HUES48 (cell line): ENCODE data around the gene CPNE4.
A peak's percentile ranks its signal among the peaks of the same experiment; 100 is the strongest.

Experiments used
- H3K27ac ChIP-seq: one replicate; pipeline ENCODE4 v1.7.0; 2013; ENCODE audit warnings: low read depth, low read length, inconsistent platforms
- H3K27me3 ChIP-seq: 2 replicates; pipeline ENCODE4 v1.6.1; 2013; ENCODE audit warnings: mild to moderate bottlenecking, low read length; ENCODE audit not compliant: control insufficient read depth, insufficient read depth
- H3K36me3 ChIP-seq: 2 replicates; pipeline ENCODE4 v1.6.1; 2013; ENCODE audit warnings: low read length; ENCODE audit not compliant: control insufficient read depth, insufficient read depth
- H3K4me1 ChIP-seq: 2 replicates; pipeline ENCODE4 v1.6.1; 2013; ENCODE audit warnings: mild to moderate bottlenecking, low read length; ENCODE audit not compliant: control insufficient read depth, insufficient read depth
- H3K4me3 ChIP-seq: 2 replicates; pipeline ENCODE4 v1.5.1; 2013; ENCODE audit warnings: mild to moderate bottlenecking, low read depth, low read length
- H3K9ac ChIP-seq: 2 replicates; pipeline ENCODE4 v1.6.1; 2013; ENCODE audit warnings: mild to moderate bottlenecking, low read depth, low read length, moderate library complexity
- H3K9me3 ChIP-seq: 2 replicates; pipeline ENCODE4 v1.6.1; 2013; ENCODE audit warnings: low read length; ENCODE audit not compliant: control insufficient read depth, insufficient read depth

The CPNE4 gene

DNA sequence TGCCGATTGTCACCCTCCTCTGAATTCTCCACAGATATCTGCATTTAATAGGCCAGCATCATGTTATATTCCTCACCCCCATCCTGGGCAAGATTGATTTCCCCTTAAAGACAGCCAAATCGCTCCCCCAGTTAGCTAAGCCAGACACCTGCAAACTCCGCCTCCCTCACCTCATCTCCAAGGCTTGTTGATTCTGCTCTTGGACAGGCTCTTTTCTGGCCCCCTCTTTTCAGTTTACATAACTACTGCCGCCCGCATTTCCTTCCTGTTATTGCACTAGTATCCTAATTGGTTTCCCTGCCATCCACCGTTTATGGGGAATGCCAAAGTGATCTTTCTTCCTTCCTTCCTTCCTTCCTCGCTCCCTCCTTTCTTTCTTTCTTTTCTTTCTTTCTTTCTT lies 317.3 kb downstream of the CPNE4 start:
- Histone ChIP-seq H3K4me3 (no peak overlapping the region), H3K9me3 (no peaks in the 10 kb centered on the region), H3K4me1 (0 out of 2 replicates have a peak, but pooled peaks cover 4% of the 10 kb centered on the region), H3K9ac (no peak overlapping the region), H3K27ac (no peak overlapping the region), H3K27me3 (no peaks in the 10 kb centered on the region), H3K36me3 (no peaks in the 10 kb centered on the region)

- H3K27ac ChIP-seq, result no peak overlapping the region
- no peaks in the 10 kb centered on the region for H3K36me3 ChIP-seq
- H3K9me3 ChIP-seq, result no peaks in the 10 kb centered on the region
- H3K4me3 ChIP-seq, result no peak overlapping the region
- 0 out of 2 replicates have a peak, but pooled peaks cover 4% of the 10 kb centered on the region for H3K4me1 ChIP-seq
- no peaks in the 10 kb centered on the region for H3K27me3 ChIP-seq
- no peak overlapping the region for H3K9ac ChIP-seq
Observed at GRCh38 chr3:131716943-131717342, 317.9 kb downstream of the CPNE4 start.

GRCh38 chr3:131716007-131716406 lies 318.8 kb downstream of the CPNE4 start:
- no peaks in the 10 kb centered on the region for H3K9me3 ChIP-seq

GRCh38 chr3:131714585-131715220 lies 320.1 kb downstream of the CPNE4 start:
- Histone ChIP-seq H3K9me3 (no peaks in the 10 kb centered on the region), H3K4me1 (peaks cover 14% of the 10 kb centered on the region), H3K4me3 (no peak overlapping the region), H3K9ac (no peak overlapping the region), H3K27ac (no peak overlapping the region), H3K36me3 (no peaks in the 10 kb centered on the region), H3K27me3 (no peaks in the 10 kb centered on the region)

More at GRCh38 chr3:131716007-131716406, 318.8 kb downstream of the CPNE4 start:
- peaks cover 11% of the 10 kb centered on the region for H3K4me1 ChIP-seq
- no peak overlapping the region for H3K4me3 ChIP-seq
- H3K27ac ChIP-seq, result no peak overlapping the region
- H3K9ac ChIP-seq, result no peak overlapping the region; the same call in 1 of the 2 replicates
- H3K27me3 ChIP-seq, result no peaks in the 10 kb centered on the region
- H3K36me3 ChIP-seq, result no peaks in the 10 kb centered on the region

- Histone ChIP-seq H3K4me3 (no peak overlapping the region), H3K27ac (no peak overlapping the region), H3K9ac (no peak overlapping the region), H3K36me3 (no peaks in the 10 kb centered on the region), H3K4me1 (peaks cover 14% of the 10 kb centered on the region), H3K27me3 (no peaks in the 10 kb centered on the region), H3K9me3 (no peaks in the 10 kb centered on the region)
Observed at GRCh38 chr3:131713416-131714123, 321.2 kb downstream of the CPNE4 start.

GRCh38 chr3:131712662-131713061 lies 322.2 kb downstream of the CPNE4 start:
- H3K9me3 ChIP-seq, result no peaks in the 10 kb centered on the region
- H3K27me3 ChIP-seq, result no peaks in the 10 kb centered on the region
- H3K27ac ChIP-seq, result no peak overlapping the region
- no peak overlapping the region for H3K9ac ChIP-seq
- H3K4me1 ChIP-seq, result peaks cover 14% of the 10 kb centered on the region
- H3K36me3 ChIP-seq, result no peaks in the 10 kb centered on the region
- H3K4me3 ChIP-seq, result no peak overlapping the region

DNA sequence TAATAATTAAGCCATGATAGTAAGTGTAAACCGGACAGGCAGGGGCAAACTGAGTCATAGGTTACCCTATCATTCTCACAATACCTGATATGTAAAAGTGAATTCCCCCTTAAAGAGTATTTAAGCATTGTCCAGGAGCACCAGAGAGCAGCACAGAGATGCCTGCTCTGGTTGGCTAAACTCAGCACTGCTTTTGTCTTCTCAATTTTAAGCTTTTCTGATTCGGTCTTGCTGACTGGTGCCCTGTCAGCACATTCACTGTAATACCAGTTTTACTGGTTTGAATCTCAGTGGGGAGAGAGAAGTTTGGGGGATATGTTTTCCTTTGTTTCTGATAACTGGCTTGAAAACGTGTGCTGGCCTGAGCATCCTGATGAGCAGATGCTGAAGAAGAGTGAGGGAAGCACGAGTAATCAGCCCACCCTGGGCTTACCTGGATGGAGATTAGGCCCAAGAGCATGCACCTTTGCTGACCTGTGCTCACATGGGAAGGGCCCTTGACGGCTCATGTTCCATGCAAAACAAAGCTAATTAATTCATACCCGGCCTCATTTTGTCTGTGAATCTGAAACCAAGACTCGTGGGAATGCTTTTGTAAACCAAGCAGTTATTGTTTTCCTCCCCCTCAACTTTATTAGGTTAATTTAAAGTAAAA lies 323.6 kb downstream of the CPNE4 start:
- H3K9me3 ChIP-seq, result no peaks in the 10 kb centered on the region
- no peaks in the 10 kb centered on the region for H3K27me3 ChIP-seq
- H3K27ac ChIP-seq, result peak overlapping the region; percentile 12
- H3K4me3 ChIP-seq, result no peak overlapping the region
- no peaks in the 10 kb centered on the region for H3K36me3 ChIP-seq
- no peak overlapping the region for H3K9ac ChIP-seq
- peaks cover 12% of the 10 kb centered on the region for H3K4me1 ChIP-seq

GRCh38 chr3:131708241-131708640 lies 326.6 kb downstream of the CPNE4 start:
- Histone ChIP-seq H3K4me1 (peaks cover 26% of the 10 kb centered on the region), H3K4me3 (no peak overlapping the region), H3K9ac (no peak overlapping the region), H3K9me3 (no peaks in the 10 kb centered on the region), H3K36me3 (no peaks in the 10 kb centered on the region), H3K27me3 (no peaks in the 10 kb centered on the region), H3K27ac (no peak overlapping the region)

GRCh38 chr3:131705558-131706051 lies 329.2 kb downstream of the CPNE4 start:
- peak overlapping the region; percentile 13; the same call in 1 of the 2 replicates for H3K9ac ChIP-seq
- no peaks in the 10 kb centered on the region for H3K36me3 ChIP-seq
- H3K27ac ChIP-seq, result peak overlapping the region; percentile 88
- H3K4me1 ChIP-seq, result peaks cover 16% of the 10 kb centered on the region; the same call in 1 of the 2 replicates
- H3K4me3 ChIP-seq, result no peak overlapping the region
- H3K9me3 ChIP-seq, result no peaks in the 10 kb centered on the region
- H3K27me3 ChIP-seq, result no peaks in the 10 kb centered on the region

DNA sequence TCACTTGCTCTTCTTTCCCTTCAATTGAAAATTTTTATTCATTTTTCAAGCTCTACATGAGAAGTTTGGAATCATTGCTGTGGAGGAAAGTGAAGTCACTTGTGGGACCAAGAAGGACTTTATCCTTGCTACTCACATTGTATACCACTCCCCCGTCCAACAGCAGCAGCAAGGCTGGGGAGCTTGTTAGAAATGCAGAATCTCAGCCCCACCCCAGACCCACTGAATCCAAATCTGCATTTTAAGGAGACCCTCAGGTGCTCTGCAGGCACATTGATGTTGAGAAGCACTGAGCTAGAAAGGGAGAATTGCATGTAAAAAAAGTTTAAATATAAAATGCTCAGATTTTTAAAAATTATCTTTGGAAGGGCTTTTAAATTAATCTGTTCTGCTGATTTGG lies 329.7 kb downstream of the CPNE4 start:
- H3K9me3 ChIP-seq, result no peaks in the 10 kb centered on the region
- H3K36me3 ChIP-seq, result no peaks in the 10 kb centered on the region
- no peak overlapping the region for H3K4me3 ChIP-seq
- H3K4me1 ChIP-seq, result peaks cover 16% of the 10 kb centered on the region; the same call in 1 of the 2 replicates
- no peak overlapping the region for H3K9ac ChIP-seq
- H3K27ac ChIP-seq, result peak overlapping the region; percentile 88
- no peaks in the 10 kb centered on the region for H3K27me3 ChIP-seq

DNA sequence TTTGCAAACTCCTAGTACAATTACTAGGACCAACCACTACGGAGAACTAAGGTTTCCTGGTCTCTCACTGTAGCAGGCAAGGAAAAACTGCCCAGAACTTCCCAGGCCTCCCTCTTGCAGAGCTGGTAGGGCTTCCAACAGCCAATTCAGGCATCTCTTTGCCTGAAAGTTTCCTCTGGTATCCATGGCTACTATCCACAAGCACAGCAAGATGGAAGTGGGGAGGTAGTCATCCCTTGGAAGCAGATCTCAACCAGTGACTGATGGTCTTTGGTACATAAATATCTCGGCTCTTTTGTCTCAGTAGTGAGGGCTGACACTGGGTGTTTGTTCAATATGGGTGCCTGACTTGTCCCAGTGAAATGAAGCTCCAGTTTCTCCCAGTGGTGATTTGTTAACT lies 330.7 kb downstream of the CPNE4 start:
- Histone ChIP-seq H3K9ac (no peak overlapping the region), H3K4me1 (peaks cover 16% of the 10 kb centered on the region; the same call in 1 of the 2 replicates), H3K4me3 (no peak overlapping the region)

More for the DNA sequence above, 330.7 kb downstream of the CPNE4 start:
- no peaks in the 10 kb centered on the region for H3K27me3 ChIP-seq
- no peaks in the 10 kb centered on the region for H3K36me3 ChIP-seq
- H3K9me3 ChIP-seq, result no peaks in the 10 kb centered on the region
- no peak overlapping the region for H3K27ac ChIP-seq
